ENCODE results near the gene TM6SF1.

DNA sequence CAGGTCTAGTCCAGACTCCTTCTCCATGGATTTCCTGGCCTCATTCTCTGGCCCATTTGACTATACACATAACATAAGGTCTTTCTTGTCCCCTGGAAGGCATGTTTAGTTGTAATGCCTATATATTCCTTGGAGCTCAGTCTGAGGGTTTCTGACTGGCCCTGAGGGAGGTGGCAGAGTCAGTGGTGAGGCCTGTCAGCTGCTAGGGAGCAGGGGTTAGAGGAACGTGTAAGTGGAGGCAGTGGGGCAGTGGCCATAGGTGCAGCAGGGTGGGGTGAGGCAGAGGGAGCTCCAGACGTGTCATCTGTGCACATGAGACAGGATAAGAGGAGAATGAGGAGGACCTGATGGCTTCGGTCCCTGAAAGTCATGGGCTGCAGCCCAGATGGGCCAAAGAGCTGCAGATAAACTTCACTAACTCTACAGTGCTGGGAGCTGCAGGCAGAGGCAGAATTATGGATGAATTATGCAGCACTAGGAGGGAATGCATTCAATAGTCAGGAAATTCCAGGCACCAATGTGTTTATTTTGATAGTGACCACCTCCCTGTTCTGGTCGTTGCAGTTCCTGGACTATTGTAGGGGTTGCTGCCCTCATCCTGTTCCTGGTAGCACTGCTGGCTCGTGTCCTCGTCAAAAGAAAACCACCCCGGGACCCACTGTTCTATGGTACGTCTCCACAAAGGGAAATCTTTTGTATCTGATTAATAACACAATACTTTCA, 4.9 kb downstream of the TM6SF1 start:
- TF ChIP-seq EZH2 (IDR thresholded peaks at IDR 0.05; ENCODE audit: low read length, unreplicated experiment), result no peak
- no peak for TF ChIP-seq CTCF (conservative IDR thresholded peaks at IDR 0.05; ENCODE audit: low read depth, low read length)

Measured in PC-3 (cell line).